Measurements from ENCODE around the gene KNSTRN.

DNA sequence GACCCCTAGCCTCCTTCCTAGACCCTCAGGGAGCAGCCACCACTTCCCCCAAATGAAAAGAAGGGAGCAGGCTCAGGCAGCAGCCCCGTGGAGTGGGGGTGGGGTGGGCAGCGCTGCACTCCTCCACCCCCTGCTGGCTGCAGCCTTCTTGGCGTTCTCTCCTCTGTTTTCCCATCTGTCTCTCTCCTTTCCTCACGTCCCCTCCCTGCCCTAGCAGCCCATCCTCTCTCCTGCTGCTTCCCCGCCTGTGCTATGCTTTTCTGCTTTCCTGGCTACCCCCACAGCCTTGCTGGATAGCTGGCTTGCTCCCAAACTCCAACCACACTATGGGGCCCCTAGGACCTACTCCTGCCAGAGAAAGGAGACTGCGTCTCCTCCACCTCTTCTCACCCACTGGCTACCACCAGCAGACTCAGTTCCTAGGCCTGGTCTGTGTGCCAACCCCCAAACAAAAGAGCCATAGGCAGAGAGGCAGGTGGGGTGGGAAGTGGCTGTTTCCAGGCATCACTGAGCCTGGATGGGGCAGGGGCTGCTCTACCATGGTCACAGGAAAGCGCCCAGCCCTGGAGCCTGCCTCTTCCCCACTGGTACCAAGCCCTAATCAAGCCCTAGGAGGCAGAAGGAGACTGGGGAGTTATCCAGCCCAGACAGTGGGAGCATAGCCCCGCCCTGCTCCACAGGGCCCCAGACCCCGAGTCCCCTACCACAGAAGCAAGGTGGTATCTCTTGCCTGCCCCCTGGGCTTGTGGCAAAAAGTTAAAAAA is 27.9 kb upstream of the KNSTRN start:
- no peak for TF ChIP-seq EZH2 (IDR thresholded peaks at IDR 0.05; ENCODE audit: low read depth, unreplicated experiment)
- peak in 1 of 2 experiments; percentile 49; a peak in 3 of 4 replicates for TF ChIP-seq CTCF (conservative IDR thresholded peaks at IDR 0.05; ENCODE audit: low read depth in 2 of 2)
- no peak for TF ChIP-seq REST (IDR thresholded peaks at IDR 0.05; ENCODE audit: unreplicated experiment)
- no peak for TF ChIP-seq EZH2phosphoT487 (IDR thresholded peaks at IDR 0.05; ENCODE audit: unreplicated experiment)

All from GM23338 (cell line).